Fibroblast of lung (primary cell): ENCODE results near the gene ASGR1. TPM values are rescaled to one million over a fixed set of nuclear protein-coding genes. Genes with fewer than 3 reads are reported as not detected.

Experiments
- DNase-seq, 2 donors: peaks; one replicate each; pipeline versions ENCODE4 v3.0.0 to v3.0.0-alpha.2; 2010; ENCODE audit warnings: low read depth in 2 of 2
- H2AFZ ChIP-seq: 2 replicates; pipeline ENCODE4 v1.5.1; 2012; ENCODE audit warnings: low read length, control low read depth, inconsistent platforms
- H3K27ac ChIP-seq: 2 replicates; pipeline ENCODE4 v1.5.1; 2011; ENCODE audit warnings: low read length, control low read depth; ENCODE audit not compliant: insufficient read depth
- H3K27me3 ChIP-seq: 2 replicates; pipeline ENCODE4 v1.5.1; 2011; ENCODE audit warnings: mild to moderate bottlenecking, low read length; ENCODE audit not compliant: control insufficient read depth, insufficient read depth
- H3K36me3 ChIP-seq: 2 replicates; pipeline ENCODE4 v1.5.1; 2011; ENCODE audit warnings: low read length; ENCODE audit not compliant: control insufficient read depth, insufficient read depth
- H3K4me1 ChIP-seq: 2 replicates; pipeline ENCODE4 v1.5.1; 2011; ENCODE audit warnings: low read length; ENCODE audit not compliant: control insufficient read depth, insufficient read depth; ENCODE audit errors: extremely low read depth
- H3K4me2 ChIP-seq: 2 replicates; pipeline ENCODE4 v1.5.1; 2011; ENCODE audit warnings: low read length, control low read depth; ENCODE audit not compliant: insufficient read depth; ENCODE audit errors: extremely low read depth
- H3K4me3 ChIP-seq, 4 experiments: fragments of 200-600 bp in 1 of 4; sonication (generic) in 1 of 4; replicated peaks in 1 of 4; 2 replicates each; pipeline ENCODE4 v1.5.1; 2011 to 2016; ENCODE audit warnings: low read length in 4 of 4, low read depth in 3 of 4, mild to moderate bottlenecking in 3 of 4, control low read depth in 2 of 4, inconsistent platforms in 1 of 4, mixed read lengths in 1 of 4; ENCODE audit not compliant: insufficient read depth in 1 of 4; ENCODE audit errors: control extremely low read depth in 1 of 4
- H3K79me2 ChIP-seq: 2 replicates; pipeline ENCODE4 v1.5.1; 2012; ENCODE audit warnings: mild to moderate bottlenecking, low read length, inconsistent platforms; ENCODE audit not compliant: control insufficient read depth, insufficient read depth
- H3K9ac ChIP-seq: 2 replicates; pipeline ENCODE4 v1.5.1; 2011; ENCODE audit warnings: mild to moderate bottlenecking, low read length, control low read depth; ENCODE audit not compliant: insufficient read depth
- H3K9me3 ChIP-seq: 2 replicates; pipeline ENCODE4 v1.5.1; 2012; ENCODE audit warnings: low read depth, low read length; ENCODE audit not compliant: control insufficient read depth, insufficient read depth
- H4K20me1 ChIP-seq: 2 replicates; pipeline ENCODE4 v1.5.1; 2011; ENCODE audit warnings: low read length; ENCODE audit not compliant: control insufficient read depth, insufficient read depth; ENCODE audit errors: extremely low read depth
- EZH2 ChIP-seq: IDR thresholded peaks from 2 replicates; pipeline ENCODE4 v1.5.1; 2012; ENCODE audit warnings: low read length, control low read depth, mild to moderate bottlenecking; ENCODE audit errors: missing control alignments
- polyA plus RNA-seq, 2 donors: library from polyadenylated mRNA; depleted of rRNA in 1 of 2; stranded (reverse) in 1 of 2; unstranded in 1 of 2; fragments of >200 nt; gene quantifications; 2 replicates each; pipeline ENCODE4 v1.2.1, GENCODE V29; 2011 to 2012; ENCODE audit warnings: missing spikeins in 1 of 2
- total RNA-seq: library from RNA; depleted of rRNA; stranded (reverse); fragments of >200 nt; gene quantifications from 2 replicates; pipeline ENCODE4 v1.2.1, GENCODE V29; 2014
- TF ChIP-seq, protein P1 (sequence below), 2 donors: IDR thresholded peaks in 1 of 2; conservative IDR thresholded peaks in 1 of 2; 1 replicate in 1 of 2; 2 replicates in 1 of 2; pipeline ENCODE4 v1.5.1; 2011 to 2012; ENCODE audit warnings: low read length in 2 of 2, control low read depth in 1 of 2, inconsistent platforms in 1 of 2, low read depth in 1 of 2, mild to moderate bottlenecking in 1 of 2

The ASGR1 gene
- total and polyA plus RNA-seq, 2 donors (not counting 1 experiment from before 2014, with no cell fraction given): 0.14 to 0.66 TPM

DNA sequence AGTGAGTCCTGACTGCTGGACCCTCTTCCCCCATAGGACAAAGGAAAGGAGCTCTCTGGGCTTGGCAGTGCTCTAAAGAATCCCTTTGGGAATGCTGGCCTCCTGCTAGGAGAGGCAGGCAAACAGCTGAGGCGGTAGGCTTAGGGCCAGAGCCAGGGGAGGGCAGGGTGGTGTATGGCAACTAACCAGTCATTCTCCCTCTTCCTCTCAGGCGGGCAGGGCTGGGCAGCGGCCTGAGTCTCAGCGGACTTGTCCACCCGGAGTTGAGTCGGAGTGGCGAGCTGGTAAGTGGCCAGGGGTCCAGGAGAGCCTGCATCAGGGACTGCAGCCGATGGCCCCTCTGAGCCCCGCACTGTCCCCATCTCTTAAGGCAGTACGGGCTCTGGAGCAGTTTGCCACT, 44.9 kb upstream of the ASGR1 start:
- no peak for DNase-seq
- Histone ChIP-seq H3K27ac (no peak overlapping the region), H3K9ac (no peak overlapping the region)

DNA sequence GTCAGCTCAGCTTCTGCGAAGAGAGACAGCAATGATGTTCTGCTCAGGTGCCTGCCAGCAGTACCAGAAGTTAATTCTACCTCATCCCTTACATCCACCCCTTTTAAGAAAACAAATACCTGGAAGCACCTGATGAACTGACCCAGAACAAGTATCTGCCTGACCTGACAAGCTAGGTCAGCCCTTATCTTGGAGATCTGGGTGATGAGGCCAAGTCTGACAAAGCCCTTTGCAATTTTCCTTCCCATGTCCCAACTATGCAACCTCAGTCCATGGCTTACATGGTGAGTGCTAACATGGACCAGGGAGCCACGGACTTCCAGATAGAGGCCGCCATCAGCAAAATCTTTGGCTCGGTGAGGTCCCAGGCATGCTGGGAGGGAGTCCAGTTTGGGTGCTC, 44.2 kb upstream of the ASGR1 start:
- no peak overlapping the region for H3K27ac ChIP-seq

More for the DNA sequence above, 44.9 kb upstream of the ASGR1 start:
- TF ChIP-seq, protein P1, sequence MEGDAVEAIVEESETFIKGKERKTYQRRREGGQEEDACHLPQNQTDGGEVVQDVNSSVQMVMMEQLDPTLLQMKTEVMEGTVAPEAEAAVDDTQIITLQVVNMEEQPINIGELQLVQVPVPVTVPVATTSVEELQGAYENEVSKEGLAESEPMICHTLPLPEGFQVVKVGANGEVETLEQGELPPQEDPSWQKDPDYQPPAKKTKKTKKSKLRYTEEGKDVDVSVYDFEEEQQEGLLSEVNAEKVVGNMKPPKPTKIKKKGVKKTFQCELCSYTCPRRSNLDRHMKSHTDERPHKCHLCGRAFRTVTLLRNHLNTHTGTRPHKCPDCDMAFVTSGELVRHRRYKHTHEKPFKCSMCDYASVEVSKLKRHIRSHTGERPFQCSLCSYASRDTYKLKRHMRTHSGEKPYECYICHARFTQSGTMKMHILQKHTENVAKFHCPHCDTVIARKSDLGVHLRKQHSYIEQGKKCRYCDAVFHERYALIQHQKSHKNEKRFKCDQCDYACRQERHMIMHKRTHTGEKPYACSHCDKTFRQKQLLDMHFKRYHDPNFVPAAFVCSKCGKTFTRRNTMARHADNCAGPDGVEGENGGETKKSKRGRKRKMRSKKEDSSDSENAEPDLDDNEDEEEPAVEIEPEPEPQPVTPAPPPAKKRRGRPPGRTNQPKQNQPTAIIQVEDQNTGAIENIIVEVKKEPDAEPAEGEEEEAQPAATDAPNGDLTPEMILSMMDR (conservative IDR thresholded peaks at IDR 0.05 in 1 of 2, IDR thresholded peaks at IDR 0.05 in 1 of 2; ENCODE audit: low read depth in 1 of 2, low read length in 2 of 2): no peak
- no peak for TF ChIP-seq EZH2
- no peaks in the 10 kb centered on the region for H3K27me3 ChIP-seq
- no peaks in the 10 kb centered on the region for H4K20me1 ChIP-seq
- peaks cover 22% of the 10 kb centered on the region for H3K79me2 ChIP-seq
- no peak overlapping the region for H3K4me2 ChIP-seq
- H3K4me3 ChIP-seq: no peak overlapping the region
- H2AFZ ChIP-seq: no peak overlapping the region
- H3K9me3 ChIP-seq: no peaks in the 10 kb centered on the region
- H3K4me1 ChIP-seq: peaks cover 7% of the 10 kb centered on the region
- peaks cover 44% of the 10 kb centered on the region for H3K36me3 ChIP-seq

GRCh38 chr17:7222972-7223292, 43.8 kb upstream of the ASGR1 start:
- Histone ChIP-seq H3K36me3 (peaks cover 39% of the 10 kb centered on the region), H3K27ac (no peak overlapping the region), H3K9me3 (no peaks in the 10 kb centered on the region), H3K4me1 (peaks cover 10% of the 10 kb centered on the region), H3K4me2 (no peak overlapping the region), H3K9ac (no peak overlapping the region), H3K27me3 (no peaks in the 10 kb centered on the region), H3K4me3 (no peak overlapping the region), H3K79me2 (peaks cover 17% of the 10 kb centered on the region), H4K20me1 (no peaks in the 10 kb centered on the region), H2AFZ (no peak overlapping the region)
- DNase-seq: no peak
- TF ChIP-seq EZH2: no peak
- TF ChIP-seq, protein P1 (conservative IDR thresholded peaks at IDR 0.05 in 1 of 2, IDR thresholded peaks at IDR 0.05 in 1 of 2; ENCODE audit: low read depth in 1 of 2, low read length in 2 of 2): no peak

More for the DNA sequence above, 44.2 kb upstream of the ASGR1 start:
- peaks cover 19% of the 10 kb centered on the region for H3K79me2 ChIP-seq
- H3K9ac ChIP-seq: no peak overlapping the region
- no peaks in the 10 kb centered on the region for H3K9me3 ChIP-seq
- no peaks in the 10 kb centered on the region for H4K20me1 ChIP-seq
- no peak overlapping the region for H3K4me2 ChIP-seq
- peaks cover 7% of the 10 kb centered on the region for H3K4me1 ChIP-seq
- no peak overlapping the region for H3K4me3 ChIP-seq
- no peak overlapping the region for H2AFZ ChIP-seq
- TF ChIP-seq, protein P1 (conservative IDR thresholded peaks at IDR 0.05 in 1 of 2, IDR thresholded peaks at IDR 0.05 in 1 of 2; ENCODE audit: low read depth in 1 of 2, low read length in 2 of 2): no peak
- no peak for TF ChIP-seq EZH2
- no peak for DNase-seq
- peaks cover 43% of the 10 kb centered on the region for H3K36me3 ChIP-seq
- no peaks in the 10 kb centered on the region for H3K27me3 ChIP-seq
